ENCODE results near the gene PFN3. TPM values are rescaled to one million over a fixed set of nuclear protein-coding genes. Genes with fewer than 3 reads are reported as not detected.
A peak's percentile ranks its signal among the peaks of the same experiment; 100 is the strongest.

PFN3 gene
- total RNA-seq, 2 experiments from 2014 or later = not detected

GRCh38 chr5:177353093-177353492 lies 47.4 kb downstream of the PFN3 start:
- peaks cover 8% of the 10 kb centered on the region for H3K9me3 ChIP-seq (ENCODE audit: low read length)
- H3K4me1 ChIP-seq (ENCODE audit: insufficient read depth, low read length, poor library complexity, severe bottlenecking) = peaks cover 47% of the 10 kb centered on the region
- no peak for DNase-seq (ENCODE audit: low spot score)
- no peak overlapping the region for H3K4me2 ChIP-seq (ENCODE audit: low read length)
- peaks cover 10% of the 10 kb centered on the region for H3K36me3 ChIP-seq (ENCODE audit: insufficient read depth, low read length)
- no peak overlapping the region for H3K27ac ChIP-seq (ENCODE audit: low read depth, low read length, poor library complexity, severe bottlenecking)
- H3K9me2 ChIP-seq (ENCODE audit: insufficient read depth, low read length) = no peaks in the 10 kb centered on the region
- no peak overlapping the region for H3K4me3 ChIP-seq (ENCODE audit: low read depth, low read length, poor library complexity, severe bottlenecking)
- POLR2A ChIA-PET = interaction anchor here (0.7 to 5.4 kb wide), 3 partner anchors 8 to 91 kb away, joined by 3 to 35 read pairs (median 3); no protein-coding TSS in a partner anchor
- peaks cover 7% of the 10 kb centered on the region; the same call in 1 of the 2 replicates for H4K20me1 ChIP-seq (ENCODE audit: insufficient read depth, low read length)
- peaks cover 33% of the 10 kb centered on the region for H3K79me2 ChIP-seq (ENCODE audit: insufficient read depth, low read depth, low read length)
- no peak for TF ChIP-seq EZH2phosphoT487 (IDR thresholded peaks at IDR 0.05; ENCODE audit: borderline replicate concordance, low read depth, low read length)
- TF ChIP-seq, protein P1, sequence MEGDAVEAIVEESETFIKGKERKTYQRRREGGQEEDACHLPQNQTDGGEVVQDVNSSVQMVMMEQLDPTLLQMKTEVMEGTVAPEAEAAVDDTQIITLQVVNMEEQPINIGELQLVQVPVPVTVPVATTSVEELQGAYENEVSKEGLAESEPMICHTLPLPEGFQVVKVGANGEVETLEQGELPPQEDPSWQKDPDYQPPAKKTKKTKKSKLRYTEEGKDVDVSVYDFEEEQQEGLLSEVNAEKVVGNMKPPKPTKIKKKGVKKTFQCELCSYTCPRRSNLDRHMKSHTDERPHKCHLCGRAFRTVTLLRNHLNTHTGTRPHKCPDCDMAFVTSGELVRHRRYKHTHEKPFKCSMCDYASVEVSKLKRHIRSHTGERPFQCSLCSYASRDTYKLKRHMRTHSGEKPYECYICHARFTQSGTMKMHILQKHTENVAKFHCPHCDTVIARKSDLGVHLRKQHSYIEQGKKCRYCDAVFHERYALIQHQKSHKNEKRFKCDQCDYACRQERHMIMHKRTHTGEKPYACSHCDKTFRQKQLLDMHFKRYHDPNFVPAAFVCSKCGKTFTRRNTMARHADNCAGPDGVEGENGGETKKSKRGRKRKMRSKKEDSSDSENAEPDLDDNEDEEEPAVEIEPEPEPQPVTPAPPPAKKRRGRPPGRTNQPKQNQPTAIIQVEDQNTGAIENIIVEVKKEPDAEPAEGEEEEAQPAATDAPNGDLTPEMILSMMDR (conservative IDR thresholded peaks at IDR 0.05; ENCODE audit: low read length) = no peak
- CTCF ChIA-PET (ENCODE audit: unreplicated experiment) = interaction anchor here (0.6 kb wide), 1 partner anchor 810 kb away, joined by 3 read pairs; no protein-coding TSS in a partner anchor
- BruUV-seq (replicated peaks) = no TSS peak
- intact Hi-C loops (cut with micrococcal nuclease; ENCODE audit: unreplicated experiment) = no loop called here
- H2AFZ ChIP-seq (ENCODE audit: low read length) = no peak overlapping the region

DNA sequence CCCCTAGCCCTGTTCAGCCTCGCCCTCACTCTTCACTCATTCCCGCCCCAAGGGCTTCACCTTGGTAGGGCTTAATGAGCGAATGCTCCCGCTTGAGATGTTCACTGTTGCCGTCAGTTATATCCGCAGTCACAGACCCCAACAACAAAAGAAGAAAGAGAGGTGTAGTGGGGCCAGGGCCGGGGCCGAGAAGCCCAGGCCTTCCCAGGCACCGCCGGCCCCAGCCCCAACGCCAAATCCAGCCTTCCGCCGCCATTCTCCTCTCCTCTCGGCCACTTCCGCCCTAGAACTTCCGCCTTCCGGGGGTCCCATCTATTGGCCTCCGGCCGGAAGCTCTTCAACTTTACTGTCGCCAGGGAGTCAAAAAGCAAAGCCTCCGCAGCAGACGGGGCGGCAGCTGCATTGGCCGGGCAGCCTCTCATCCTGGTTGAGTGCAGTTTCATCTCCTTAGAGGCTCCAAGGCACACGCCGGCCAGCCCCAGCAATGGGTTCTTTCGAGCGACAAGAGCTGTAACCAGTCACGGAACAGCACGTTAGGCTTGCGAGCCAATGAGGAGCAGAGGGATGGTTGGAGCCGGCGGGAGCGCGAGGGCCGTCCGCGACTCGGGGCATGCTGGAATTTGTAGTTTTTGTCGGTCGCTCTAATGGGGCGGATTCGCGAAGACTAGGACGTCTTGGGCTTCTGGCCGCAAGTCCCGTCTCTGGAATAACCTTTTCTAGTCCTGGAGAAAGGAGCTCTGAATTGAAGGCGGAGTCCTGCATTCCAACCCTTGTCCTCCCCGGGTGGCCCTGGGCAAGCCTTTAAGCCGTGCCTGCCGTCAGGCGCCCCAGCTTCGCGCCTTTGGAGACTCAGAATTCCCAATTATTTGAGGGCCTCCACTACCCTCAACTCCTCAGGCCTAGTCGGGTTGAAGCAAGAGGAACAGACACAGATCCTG lies 48.8 kb downstream of the PFN3 start, which contains the start of gene LMAN2:
LMAN2 (minus strand) TSS at position 277 of the 938 bp plus-strand sequence; CDS start at position 256, 21 bp downstream.
- ChIA-PET CTCF (ENCODE audit: unreplicated experiment) (interaction anchor here (0.7 to 1.2 kb wide), 4 partner anchors 17 to 165 kb away, joined by 3 to 4 read pairs (median 3); partner anchors contain the start of gene DDX41), POLR2A (interaction anchor here (0.6 to 5.4 kb wide), 12 partner anchors 9 to 823 kb away, joined by 3 to 35 read pairs (median 4); partner anchors contain the start of gene GRK6)
- peak within 1 kb of the TSS; percentile 90 for H3K4me3 ChIP-seq (ENCODE audit: low read depth, low read length, poor library complexity, severe bottlenecking)
- peak within 1 kb of the TSS; percentile 98 for H3K4me2 ChIP-seq (ENCODE audit: low read length)
- H3K9me3 ChIP-seq (ENCODE audit: low read length) = peaks cover 8% of the 10 kb centered on the region
- peaks cover 47% of the 10 kb centered on the region for H3K79me2 ChIP-seq (ENCODE audit: insufficient read depth, low read depth, low read length)
- H3K27ac ChIP-seq (ENCODE audit: low read depth, low read length, poor library complexity, severe bottlenecking) = peak within 1 kb of the TSS; percentile 91
- no TSS peak for BruUV-seq (replicated peaks)
- DNase-seq (ENCODE audit: low spot score) = peak; percentile 97
- peak within 1 kb of the TSS; percentile 94 for H2AFZ ChIP-seq (ENCODE audit: low read length)
- TF ChIP-seq, protein P1 (conservative IDR thresholded peaks at IDR 0.05; ENCODE audit: low read length) = no peak
- no peak for TF ChIP-seq EZH2phosphoT487 (IDR thresholded peaks at IDR 0.05; ENCODE audit: borderline replicate concordance, low read depth, low read length)
- H3K36me3 ChIP-seq (ENCODE audit: insufficient read depth, low read length) = peaks cover 25% of the 10 kb centered on the region
- H3K4me1 ChIP-seq (ENCODE audit: insufficient read depth, low read length, poor library complexity, severe bottlenecking) = peaks cover 47% of the 10 kb centered on the region
- H3K9me2 ChIP-seq (ENCODE audit: insufficient read depth, low read length) = no peaks in the 10 kb centered on the region
- H4K20me1 ChIP-seq (ENCODE audit: insufficient read depth, low read length) = peaks cover 11% of the 10 kb centered on the region; the same call in 1 of the 2 replicates
- intact Hi-C loops (cut with micrococcal nuclease; ENCODE audit: unreplicated experiment) = loop anchor here (2.0 kb wide), 1 partner anchor 39 kb away; no protein-coding TSS in a partner anchor
